HL-60 (cell line): Measurements from ENCODE around the gene PKNOX1.

ENCODE experiments used
- DNase-seq, 2 experiments: peaks; one replicate each; pipeline ENCODE4 v3.0.0-alpha.2; 2010 to 2020; ENCODE audit warnings: low read depth in 1 of 2, low spot score in 1 of 2
- H3K27ac ChIP-seq: fragments of 250-450 bp; sonication (Bioruptor Pico); replicated peaks from 2 replicates; pipeline ENCODE4 v1.5.1; 2020; ENCODE audit warnings: mild to moderate bottlenecking, moderate library complexity
- H3K27me3 ChIP-seq: fragments of 250-450 bp; sonication (Bioruptor Pico); 2 replicates; pipeline ENCODE4 v1.5.1; 2021; ENCODE audit warnings: mild to moderate bottlenecking, moderate library complexity; ENCODE audit not compliant: insufficient read depth, poor library complexity, severe bottlenecking
- H3K4me3 ChIP-seq: replicated peaks from 2 replicates; pipeline ENCODE4 v1.5.1; 2011; ENCODE audit warnings: mild to moderate bottlenecking, control low read depth, low read length; ENCODE audit not compliant: insufficient read depth
- GABPA ChIP-seq: IDR thresholded peaks from 2 replicates; pipeline ENCODE4 v1.6.1; 2012; ENCODE audit warnings: low read depth
- POLR2AphosphoS5 ChIP-seq: IDR thresholded peaks from 2 replicates; pipeline ENCODE4 v1.6.1; 2012; ENCODE audit warnings: low read depth
- SPI1 ChIP-seq: IDR thresholded peaks from 2 replicates; pipeline ENCODE4 v1.6.1; 2012; ENCODE audit warnings: low read depth, mild to moderate bottlenecking, borderline replicate concordance
- TF ChIP-seq, protein P1 (sequence below): IDR thresholded peaks from 2 replicates; pipeline ENCODE4 v1.6.1; 2012; ENCODE audit warnings: low read depth; ENCODE audit not compliant: insufficient replicate concordance
- TF ChIP-seq, protein P2 (sequence below): IDR thresholded peaks from one replicate; pipeline ENCODE4 v1.5.1; 2011; ENCODE audit warnings: low read length, control low read depth, inconsistent platforms; ENCODE audit not compliant: insufficient read depth

PKNOX1 gene

DNA sequence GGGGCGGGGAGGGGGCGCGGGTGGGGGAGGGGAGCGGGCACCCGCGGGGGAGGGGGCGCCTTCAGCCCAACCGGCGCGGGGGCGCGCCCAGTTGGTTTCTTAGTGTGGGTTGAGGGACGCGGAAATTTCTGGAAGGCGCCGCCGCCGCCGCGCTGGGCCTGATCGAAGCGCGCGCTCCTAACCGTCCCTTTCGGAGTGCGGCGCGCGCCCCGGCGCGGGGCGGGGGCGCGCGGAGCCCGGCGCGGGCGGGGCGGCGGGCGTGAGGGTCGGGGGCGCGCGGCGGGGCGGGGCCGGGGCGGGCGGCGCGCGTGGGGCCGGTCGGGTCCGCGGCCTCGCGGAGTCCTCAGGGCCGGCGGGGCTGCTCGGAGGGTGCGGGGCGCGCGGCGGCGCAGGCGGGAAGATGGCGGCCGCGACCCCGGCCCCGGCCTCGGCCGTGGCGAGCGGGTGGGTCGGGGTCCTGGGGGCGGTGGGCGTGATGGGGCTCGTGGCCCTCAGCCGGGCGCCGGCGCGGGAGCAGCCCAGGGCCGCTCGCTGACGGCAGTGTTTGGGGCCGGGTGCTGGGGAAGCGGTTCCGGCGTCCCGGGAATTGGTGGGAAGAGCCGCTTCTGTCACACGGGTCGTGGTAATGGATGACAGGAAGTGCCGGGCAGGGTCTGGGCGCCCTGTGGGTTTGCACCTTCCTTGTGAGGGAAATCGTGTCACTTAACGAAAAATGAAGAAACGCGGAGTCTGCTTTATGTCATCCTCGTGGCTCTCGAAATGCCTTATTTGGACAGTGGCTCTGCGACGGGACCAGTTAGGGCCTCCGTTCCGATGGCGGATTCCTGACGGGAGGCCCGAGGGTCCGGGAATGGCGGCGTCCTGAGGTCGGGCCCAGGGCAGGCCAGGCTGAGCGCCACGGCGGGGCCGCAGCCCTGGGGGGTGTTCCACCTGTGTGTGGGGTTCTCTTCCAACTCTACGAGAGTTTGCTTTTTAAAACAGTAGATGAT is 764 bp downstream of the PKNOX1 start:
- TF ChIP-seq GABPA, result no peak
- TF ChIP-seq, protein P1, sequence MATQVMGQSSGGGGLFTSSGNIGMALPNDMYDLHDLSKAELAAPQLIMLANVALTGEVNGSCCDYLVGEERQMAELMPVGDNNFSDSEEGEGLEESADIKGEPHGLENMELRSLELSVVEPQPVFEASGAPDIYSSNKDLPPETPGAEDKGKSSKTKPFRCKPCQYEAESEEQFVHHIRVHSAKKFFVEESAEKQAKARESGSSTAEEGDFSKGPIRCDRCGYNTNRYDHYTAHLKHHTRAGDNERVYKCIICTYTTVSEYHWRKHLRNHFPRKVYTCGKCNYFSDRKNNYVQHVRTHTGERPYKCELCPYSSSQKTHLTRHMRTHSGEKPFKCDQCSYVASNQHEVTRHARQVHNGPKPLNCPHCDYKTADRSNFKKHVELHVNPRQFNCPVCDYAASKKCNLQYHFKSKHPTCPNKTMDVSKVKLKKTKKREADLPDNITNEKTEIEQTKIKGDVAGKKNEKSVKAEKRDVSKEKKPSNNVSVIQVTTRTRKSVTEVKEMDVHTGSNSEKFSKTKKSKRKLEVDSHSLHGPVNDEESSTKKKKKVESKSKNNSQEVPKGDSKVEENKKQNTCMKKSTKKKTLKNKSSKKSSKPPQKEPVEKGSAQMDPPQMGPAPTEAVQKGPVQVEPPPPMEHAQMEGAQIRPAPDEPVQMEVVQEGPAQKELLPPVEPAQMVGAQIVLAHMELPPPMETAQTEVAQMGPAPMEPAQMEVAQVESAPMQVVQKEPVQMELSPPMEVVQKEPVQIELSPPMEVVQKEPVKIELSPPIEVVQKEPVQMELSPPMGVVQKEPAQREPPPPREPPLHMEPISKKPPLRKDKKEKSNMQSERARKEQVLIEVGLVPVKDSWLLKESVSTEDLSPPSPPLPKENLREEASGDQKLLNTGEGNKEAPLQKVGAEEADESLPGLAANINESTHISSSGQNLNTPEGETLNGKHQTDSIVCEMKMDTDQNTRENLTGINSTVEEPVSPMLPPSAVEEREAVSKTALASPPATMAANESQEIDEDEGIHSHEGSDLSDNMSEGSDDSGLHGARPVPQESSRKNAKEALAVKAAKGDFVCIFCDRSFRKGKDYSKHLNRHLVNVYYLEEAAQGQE, result no peak
- no peak; the same call in none of the 2 replicates for TF ChIP-seq POLR2AphosphoS5
- TF ChIP-seq, protein P2, sequence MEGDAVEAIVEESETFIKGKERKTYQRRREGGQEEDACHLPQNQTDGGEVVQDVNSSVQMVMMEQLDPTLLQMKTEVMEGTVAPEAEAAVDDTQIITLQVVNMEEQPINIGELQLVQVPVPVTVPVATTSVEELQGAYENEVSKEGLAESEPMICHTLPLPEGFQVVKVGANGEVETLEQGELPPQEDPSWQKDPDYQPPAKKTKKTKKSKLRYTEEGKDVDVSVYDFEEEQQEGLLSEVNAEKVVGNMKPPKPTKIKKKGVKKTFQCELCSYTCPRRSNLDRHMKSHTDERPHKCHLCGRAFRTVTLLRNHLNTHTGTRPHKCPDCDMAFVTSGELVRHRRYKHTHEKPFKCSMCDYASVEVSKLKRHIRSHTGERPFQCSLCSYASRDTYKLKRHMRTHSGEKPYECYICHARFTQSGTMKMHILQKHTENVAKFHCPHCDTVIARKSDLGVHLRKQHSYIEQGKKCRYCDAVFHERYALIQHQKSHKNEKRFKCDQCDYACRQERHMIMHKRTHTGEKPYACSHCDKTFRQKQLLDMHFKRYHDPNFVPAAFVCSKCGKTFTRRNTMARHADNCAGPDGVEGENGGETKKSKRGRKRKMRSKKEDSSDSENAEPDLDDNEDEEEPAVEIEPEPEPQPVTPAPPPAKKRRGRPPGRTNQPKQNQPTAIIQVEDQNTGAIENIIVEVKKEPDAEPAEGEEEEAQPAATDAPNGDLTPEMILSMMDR, result no peak
- peak; percentile 31; the same call in 1 of the 2 replicates for TF ChIP-seq SPI1
- Histone ChIP-seq H3K27me3 (no peaks in the 10 kb centered on the region), H3K4me3 (peak overlapping the region; percentile 65), H3K27ac (peak overlapping the region; percentile 95)
- DNase-seq, result peak; percentile 48 to 65

DNA sequence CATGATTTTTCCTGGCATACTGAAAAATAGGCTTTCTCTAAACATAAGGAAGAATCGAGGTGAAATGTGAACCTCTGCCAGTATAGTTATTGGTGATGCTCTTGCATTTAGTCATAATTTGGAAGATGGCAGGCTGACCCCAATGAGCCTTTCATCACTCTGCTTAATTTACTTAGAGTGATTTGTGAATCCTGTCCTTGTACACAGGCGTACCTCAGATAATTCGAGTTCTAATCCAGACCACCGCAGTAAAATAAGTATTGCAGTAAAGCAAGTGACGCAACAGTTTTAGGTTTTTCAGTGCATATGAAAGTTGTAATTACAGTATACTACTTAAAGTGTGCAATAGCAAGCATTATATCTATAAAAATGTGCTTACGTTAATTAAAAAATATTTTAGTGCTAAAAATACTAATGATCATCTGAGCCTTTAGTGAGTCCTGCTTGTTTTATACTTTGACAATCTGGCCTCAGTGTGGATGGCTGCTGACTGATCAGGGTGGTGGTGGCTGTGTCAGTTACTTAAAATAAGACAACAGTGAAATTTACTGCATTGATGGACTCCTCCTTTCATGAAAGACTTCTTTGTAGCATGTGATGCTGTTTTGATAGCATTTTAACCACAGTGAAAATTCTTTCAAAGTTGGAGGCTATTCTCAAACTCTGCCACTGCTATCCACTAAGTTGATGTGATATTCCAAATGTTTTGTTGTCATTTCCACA is 1.7 kb downstream of the PKNOX1 start:
- no peaks in the 10 kb centered on the region for H3K27me3 ChIP-seq
- DNase-seq, result no peak
- peak overlapping the region; percentile 65 for H3K4me3 ChIP-seq
- H3K27ac ChIP-seq, result peak overlapping the region; percentile 95
- TF ChIP-seq POLR2AphosphoS5 (no peak), GABPA (no peak), SPI1 (no peak)
- TF ChIP-seq, protein P2, result no peak
- TF ChIP-seq, protein P1, result no peak

DNA sequence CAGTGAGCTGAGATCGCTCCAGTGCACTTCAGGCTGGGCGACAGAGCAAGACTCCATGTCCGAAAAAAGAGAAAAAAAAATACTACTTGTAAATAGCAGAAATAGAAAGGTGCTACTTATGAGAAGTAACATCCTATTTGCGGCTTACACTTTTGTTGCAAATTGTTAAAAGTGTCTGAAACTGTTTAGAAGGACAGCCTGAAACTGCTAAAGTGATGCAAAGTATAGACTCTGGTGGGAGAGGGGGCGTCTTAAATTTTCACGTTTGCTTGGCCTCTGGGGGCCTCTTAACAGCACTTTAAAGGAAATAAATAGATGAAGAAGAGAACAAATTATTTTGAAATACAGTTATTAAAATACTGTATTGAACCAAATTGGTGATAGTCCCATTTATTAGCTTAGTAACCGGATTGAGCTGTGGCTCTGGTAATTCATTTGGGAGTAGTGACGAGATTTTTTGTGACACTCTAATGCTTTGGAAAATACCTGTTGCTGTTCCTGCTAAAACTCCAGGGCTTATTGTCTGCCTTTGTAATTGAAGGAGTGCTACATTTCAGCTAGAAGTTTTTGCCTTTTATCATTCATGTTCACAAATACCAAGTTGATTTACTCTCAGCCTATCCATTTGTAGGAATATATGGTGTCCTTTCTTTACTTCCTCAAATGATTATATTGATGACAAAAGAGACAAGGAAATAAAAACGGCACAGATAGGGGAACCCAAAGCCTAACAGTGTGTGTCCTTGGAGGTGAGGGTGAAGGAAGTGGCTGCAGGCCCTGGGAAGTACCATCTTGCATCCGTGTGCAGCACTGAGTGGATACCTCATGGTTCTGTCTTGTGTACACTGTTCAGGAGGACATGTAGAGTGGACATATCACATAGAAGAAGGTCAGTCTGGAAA is 6.2 kb downstream of the PKNOX1 start:
- Histone ChIP-seq H3K4me3 (no peak overlapping the region), H3K27me3 (no peaks in the 10 kb centered on the region), H3K27ac (peak overlapping the region; percentile 26)
- 0 out of 2 replicates have a peak, but pooled peaks have one; percentile 26 for TF ChIP-seq POLR2AphosphoS5
- TF ChIP-seq, protein P2, result no peak
- DNase-seq, result peak; percentile 35 to 42
